KBM-7 (cell line): ENCODE measurements around the gene CELA2A.
"Not testable (repeated sequence)": the region's sequence is repeated elsewhere in the genome, so short reads cannot be mapped to it uniquely, and the experiment has no call there.

Experiments used
- DNase-seq: peaks from one replicate; pipeline ENCODE4 v3.0.0-alpha.2; 2015
- in situ Hi-C: fragments of 300-500 bp; cut with MboI; formaldehyde crosslinking; loops from 2 replicates; pipeline ENCODE4 v1.14.3; 2020; ENCODE audit warnings: low sequenced_read_pairs, low pct_unique_long_range_greater_than_20kb, mixed read lengths

The CELA2A gene

GRCh38 chr1:15459771-15460707 lies 3.5 kb downstream of the CELA2A start:
- in situ Hi-C loops: no loop called here
- peak; percentile 16 for DNase-seq

GRCh38 chr1:15460708-15461095 lies 4.2 kb downstream of the CELA2A start:
- DNase-seq: no peak
- in situ Hi-C loops: no loop called here

- DNase-seq, in situ Hi-C loops: not testable (repeated sequence)
Observed at GRCh38 chr1:15463064-15463800, 6.7 kb downstream of the CELA2A start.

- DNase-seq, in situ Hi-C loops: not testable (repeated sequence)
Observed at GRCh38 chr1:15463926-15464322, 7.4 kb downstream of the CELA2A start.

GRCh38 chr1:15465674-15466073 lies 9.1 kb downstream of the CELA2A start:
- DNase-seq: peak; percentile 18
- in situ Hi-C loops: no loop called here

GRCh38 chr1:15466955-15467625 lies 10.6 kb downstream of the CELA2A start:
- in situ Hi-C loops: not testable (repeated sequence)

GRCh38 chr1:15468145-15468544 lies 11.6 kb downstream of the CELA2A start:
- in situ Hi-C loops: no loop called here
- no peak for DNase-seq

More at GRCh38 chr1:15466955-15467625, 10.6 kb downstream of the CELA2A start:
- not testable (repeated sequence) for DNase-seq

- DNase-seq: no peak
- in situ Hi-C loops: no loop called here
Observed at GRCh38 chr1:15469361-15469760, 12.8 kb downstream of the CELA2A start.

- in situ Hi-C loops, DNase-seq: not testable (repeated sequence)
Observed at GRCh38 chr1:15469821-15470448, 13.4 kb downstream of the CELA2A start.

GRCh38 chr1:15471067-15471466 lies 14.5 kb downstream of the CELA2A start:
- DNase-seq, in situ Hi-C loops: not testable (repeated sequence)

- in situ Hi-C loops, DNase-seq: not testable (repeated sequence)
Observed at GRCh38 chr1:15471723-15472122, 15.2 kb downstream of the CELA2A start.

- no peak for DNase-seq
- in situ Hi-C loops: no loop called here
Observed at GRCh38 chr1:15472587-15472986, 16.1 kb downstream of the CELA2A start.

GRCh38 chr1:15475752-15476314 lies 19.3 kb downstream of the CELA2A start, which contains the start of gene CELA2B:
TSS of gene CELA2B (plus strand) at chr1:15476104. CDS start at chr1:15476126, 22 bp downstream.
- in situ Hi-C loops: no loop called here
- DNase-seq: no peak

- in situ Hi-C loops: no loop called here
- DNase-seq: no peak
Observed at GRCh38 chr1:15476927-15477326, 20.4 kb downstream of the CELA2A start.

GRCh38 chr1:15477646-15478212 lies 21.2 kb downstream of the CELA2A start:
- in situ Hi-C loops: no loop called here
- no peak for DNase-seq

- DNase-seq: no peak
- in situ Hi-C loops: no loop called here
Observed at GRCh38 chr1:15479654-15480347, 23.3 kb downstream of the CELA2A start.

GRCh38 chr1:15482455-15482854 lies 25.9 kb downstream of the CELA2A start:
- DNase-seq, in situ Hi-C loops: not testable (repeated sequence)
